Measurements from ENCODE around the gene CARF.
"Not testable (repeated sequence)": the region's sequence is repeated elsewhere in the genome, so short reads cannot be mapped to it uniquely, and the experiment has no call there.

The CARF gene

GRCh38 chr2:202976809-202977208 is 64.7 kb downstream of the CARF start:
- peaks cover 5 to 6% of the 10 kb centered on the region in 2 donors for H3K36me3 ChIP-seq (ENCODE audit: control insufficient read depth in 2 of 2, insufficient read depth in 2 of 2, low read length in 2 of 2)

GRCh38 chr2:202982779-202983491 is 70.9 kb downstream of the CARF start:
- no peaks in the 10 kb centered on the region for H3K27me3 ChIP-seq (ENCODE audit: control insufficient read depth in 1 of 2, insufficient read depth in 2 of 2, low read length in 2 of 2)
- no peaks in the 10 kb centered on the region for H3K9me3 ChIP-seq (ENCODE audit: control insufficient read depth in 2 of 2, low read length in 2 of 2)
- H3K36me3 ChIP-seq (ENCODE audit: control insufficient read depth in 2 of 2, insufficient read depth in 2 of 2, low read length in 2 of 2): peaks cover 2 to 6% of the 10 kb centered on the region in 2 donors
- H3K9ac ChIP-seq (ENCODE audit: low read length in 2 of 2): no peak overlapping the region
- no peak overlapping the region for H3K4me3 ChIP-seq (ENCODE audit: low read length in 2 of 2)
- H3K4me1 ChIP-seq (ENCODE audit: control insufficient read depth, insufficient read depth, low read length): no peaks in the 10 kb centered on the region
- H3K27ac ChIP-seq (ENCODE audit: low read length): no peak overlapping the region

More at GRCh38 chr2:202976809-202977208, 64.7 kb downstream of the CARF start:
- Histone ChIP-seq H3K4me3 (ENCODE audit: low read length in 2 of 2) (no peak overlapping the region), H3K27me3 (ENCODE audit: control insufficient read depth in 1 of 2, insufficient read depth in 2 of 2, low read length in 2 of 2) (no peaks in the 10 kb centered on the region), H3K9me3 (ENCODE audit: control insufficient read depth in 2 of 2, low read length in 2 of 2) (no peaks in the 10 kb centered on the region), H3K4me1 (ENCODE audit: control insufficient read depth, insufficient read depth, low read length) (no peaks in the 10 kb centered on the region), H3K9ac (ENCODE audit: low read length in 2 of 2) (no peak overlapping the region), H3K27ac (ENCODE audit: low read length) (no peak overlapping the region)

GRCh38 chr2:202989749-202990148 is 77.7 kb downstream of the CARF start:
- Histone ChIP-seq H3K9me3 (ENCODE audit: control insufficient read depth in 2 of 2, low read length in 2 of 2) (no peaks in the 10 kb centered on the region), H3K9ac (ENCODE audit: low read length in 2 of 2) (no peak overlapping the region), H3K4me1 (ENCODE audit: control insufficient read depth, insufficient read depth, low read length) (no peaks in the 10 kb centered on the region), H3K27me3 (ENCODE audit: control insufficient read depth in 1 of 2, insufficient read depth in 2 of 2, low read length in 2 of 2) (no peaks in the 10 kb centered on the region), H3K4me3 (ENCODE audit: low read length in 2 of 2) (no peak overlapping the region), H3K27ac (ENCODE audit: low read length) (no peak overlapping the region), H3K36me3 (ENCODE audit: control insufficient read depth in 2 of 2, insufficient read depth in 2 of 2, low read length in 2 of 2) (no peaks in the 10 kb centered on the region)

- Histone ChIP-seq H3K4me1 (ENCODE audit: control insufficient read depth, insufficient read depth, low read length) (no peaks in the 10 kb centered on the region), H3K9ac (ENCODE audit: low read length in 2 of 2) (no peak overlapping the region), H3K27me3 (ENCODE audit: control insufficient read depth in 1 of 2, insufficient read depth in 2 of 2, low read length in 2 of 2) (no peaks in the 10 kb centered on the region), H3K4me3 (ENCODE audit: low read length in 2 of 2) (no peak overlapping the region), H3K36me3 (ENCODE audit: control insufficient read depth in 2 of 2, insufficient read depth in 2 of 2, low read length in 2 of 2) (no peaks in the 10 kb centered on the region), H3K27ac (ENCODE audit: low read length) (no peak overlapping the region), H3K9me3 (ENCODE audit: control insufficient read depth in 2 of 2, low read length in 2 of 2) (no peaks in the 10 kb centered on the region)
Observed at GRCh38 chr2:202990501-202990900, 78.4 kb downstream of the CARF start.

GRCh38 chr2:202997113-202997512 is 85.0 kb downstream of the CARF start:
- not testable (repeated sequence) for H3K9me3 ChIP-seq (ENCODE audit: control insufficient read depth in 2 of 2, low read length in 2 of 2); H3K27ac ChIP-seq (ENCODE audit: low read length); H3K36me3 ChIP-seq (ENCODE audit: control insufficient read depth in 2 of 2, insufficient read depth in 2 of 2, low read length in 2 of 2); H3K27me3 ChIP-seq (ENCODE audit: control insufficient read depth in 1 of 2, insufficient read depth in 2 of 2, low read length in 2 of 2); H3K9ac ChIP-seq (ENCODE audit: low read length in 2 of 2); H3K4me1 ChIP-seq (ENCODE audit: control insufficient read depth, insufficient read depth, low read length); H3K4me3 ChIP-seq (ENCODE audit: low read length in 2 of 2)

- H3K27ac ChIP-seq (ENCODE audit: low read length): no peak overlapping the region
Observed at GRCh38 chr2:203002054-203002821, 90.2 kb downstream of the CARF start.

GRCh38 chr2:203003716-203004115 is 91.6 kb downstream of the CARF start:
- Histone ChIP-seq H3K9me3 (ENCODE audit: control insufficient read depth in 2 of 2, low read length in 2 of 2) (no peaks in the 10 kb centered on the region), H3K4me3 (ENCODE audit: low read length in 2 of 2) (no peak overlapping the region), H3K27me3 (ENCODE audit: control insufficient read depth in 1 of 2, insufficient read depth in 2 of 2, low read length in 2 of 2) (no peaks in the 10 kb centered on the region), H3K27ac (ENCODE audit: low read length) (no peak overlapping the region), H3K9ac (ENCODE audit: low read length in 2 of 2) (no peak overlapping the region), H3K4me1 (ENCODE audit: control insufficient read depth, insufficient read depth, low read length) (no peaks in the 10 kb centered on the region), H3K36me3 (ENCODE audit: control insufficient read depth in 2 of 2, insufficient read depth in 2 of 2, low read length in 2 of 2) (no peaks in the 10 kb centered on the region)

More at GRCh38 chr2:203002054-203002821, 90.2 kb downstream of the CARF start:
- peaks cover 0 to 3% of the 10 kb centered on the region in 2 donors for H3K9me3 ChIP-seq (ENCODE audit: control insufficient read depth in 2 of 2, low read length in 2 of 2)
- no peaks in the 10 kb centered on the region for H3K27me3 ChIP-seq (ENCODE audit: control insufficient read depth in 1 of 2, insufficient read depth in 2 of 2, low read length in 2 of 2)
- H3K4me3 ChIP-seq (ENCODE audit: low read length in 2 of 2): no peak overlapping the region
- H3K36me3 ChIP-seq (ENCODE audit: control insufficient read depth in 2 of 2, insufficient read depth in 2 of 2, low read length in 2 of 2): no peaks in the 10 kb centered on the region
- H3K9ac ChIP-seq (ENCODE audit: low read length in 2 of 2): no peak overlapping the region
- H3K4me1 ChIP-seq (ENCODE audit: control insufficient read depth, insufficient read depth, low read length): no peaks in the 10 kb centered on the region

GRCh38 chr2:203014456-203015199 is 102.6 kb downstream of the CARF start, which contains the start of gene NBEAL1:
TSS of gene NBEAL1 (plus strand) at chr2:203014875. CDS start at chr2:203016385, 1,510 bp downstream.
- Histone ChIP-seq H3K27ac (ENCODE audit: low read length) (peak within 1 kb of the TSS; percentile 91), H3K36me3 (ENCODE audit: control insufficient read depth in 2 of 2, insufficient read depth in 2 of 2, low read length in 2 of 2) (no peaks in the 10 kb centered on the region), H3K4me3 (ENCODE audit: low read length in 2 of 2) (peak within 1 kb of the TSS; percentile 93 to 94), H3K9ac (ENCODE audit: low read length in 2 of 2) (peak within 1 kb of the TSS; percentile 87 to 90), H3K4me1 (ENCODE audit: control insufficient read depth, insufficient read depth, low read length) (no peaks in the 10 kb centered on the region), H3K27me3 (ENCODE audit: control insufficient read depth in 1 of 2, insufficient read depth in 2 of 2, low read length in 2 of 2) (no peaks in the 10 kb centered on the region), H3K9me3 (ENCODE audit: control insufficient read depth in 2 of 2, low read length in 2 of 2) (no peaks in the 10 kb centered on the region)

- Histone ChIP-seq H3K36me3 (ENCODE audit: control insufficient read depth in 2 of 2, insufficient read depth in 2 of 2, low read length in 2 of 2) (no peaks in the 10 kb centered on the region), H3K9ac (ENCODE audit: low read length in 2 of 2) (peak overlapping the region in 1 of 2 donors; percentile 6), H3K27me3 (ENCODE audit: control insufficient read depth in 1 of 2, insufficient read depth in 2 of 2, low read length in 2 of 2) (no peaks in the 10 kb centered on the region), H3K4me1 (ENCODE audit: control insufficient read depth, insufficient read depth, low read length) (no peaks in the 10 kb centered on the region), H3K27ac (ENCODE audit: low read length) (no peak overlapping the region), H3K4me3 (ENCODE audit: low read length in 2 of 2) (peak overlapping the region; percentile 43 to 47), H3K9me3 (ENCODE audit: control insufficient read depth in 2 of 2, low read length in 2 of 2) (no peaks in the 10 kb centered on the region)
Observed at GRCh38 chr2:203016716-203017115, 104.6 kb downstream of the CARF start.

- H3K4me1 ChIP-seq (ENCODE audit: control insufficient read depth, insufficient read depth, low read length): no peaks in the 10 kb centered on the region
- H3K27me3 ChIP-seq (ENCODE audit: control insufficient read depth in 1 of 2, insufficient read depth in 2 of 2, low read length in 2 of 2): no peaks in the 10 kb centered on the region
Observed at GRCh38 chr2:203018181-203018580, 106.1 kb downstream of the CARF start.

More at GRCh38 chr2:203018181-203018580, 106.1 kb downstream of the CARF start:
- Histone ChIP-seq H3K36me3 (ENCODE audit: control insufficient read depth in 2 of 2, insufficient read depth in 2 of 2, low read length in 2 of 2) (no peaks in the 10 kb centered on the region), H3K9me3 (ENCODE audit: control insufficient read depth in 2 of 2, low read length in 2 of 2) (no peaks in the 10 kb centered on the region), H3K4me3 (ENCODE audit: low read length in 2 of 2) (peak overlapping the region; percentile 36 to 49), H3K27ac (ENCODE audit: low read length) (no peak overlapping the region), H3K9ac (ENCODE audit: low read length in 2 of 2) (peak overlapping the region; percentile 7 to 52)

Data from stomach smooth muscle (tissue), 2 donors.